HUES6 (cell line): ENCODE data around the gene ESR1.
"Not testable (repeated sequence)": the region's sequence is repeated elsewhere in the genome, so short reads cannot be mapped to it uniquely, and the experiment has no call there.

Experiments
- H3K27ac ChIP-seq: 2 replicates; pipeline ENCODE4 v1.7.0; 2013; ENCODE audit warnings: low read depth, mild to moderate bottlenecking, low read length, inconsistent platforms
- H3K27me3 ChIP-seq: 2 replicates; pipeline ENCODE4 v1.6.1; 2013; ENCODE audit warnings: low read length; ENCODE audit not compliant: control insufficient read depth, insufficient read depth
- H3K36me3 ChIP-seq: 2 replicates; pipeline ENCODE4 v1.6.1; 2013; ENCODE audit warnings: low read length; ENCODE audit not compliant: control insufficient read depth, insufficient read depth
- H3K4me1 ChIP-seq: 2 replicates; pipeline ENCODE4 v1.6.1; 2013; ENCODE audit warnings: low read length; ENCODE audit not compliant: control insufficient read depth, insufficient read depth
- H3K4me3 ChIP-seq: 2 replicates; pipeline ENCODE4 v1.5.1; 2013; ENCODE audit warnings: low read depth, low read length
- H3K9ac ChIP-seq: one replicate; pipeline ENCODE4 v1.6.1; 2013; ENCODE audit warnings: mild to moderate bottlenecking, low read length
- H3K9me3 ChIP-seq: 2 replicates; pipeline ENCODE4 v1.6.1; 2013; ENCODE audit warnings: low read depth, low read length; ENCODE audit not compliant: control insufficient read depth, insufficient read depth

The ESR1 gene

DNA sequence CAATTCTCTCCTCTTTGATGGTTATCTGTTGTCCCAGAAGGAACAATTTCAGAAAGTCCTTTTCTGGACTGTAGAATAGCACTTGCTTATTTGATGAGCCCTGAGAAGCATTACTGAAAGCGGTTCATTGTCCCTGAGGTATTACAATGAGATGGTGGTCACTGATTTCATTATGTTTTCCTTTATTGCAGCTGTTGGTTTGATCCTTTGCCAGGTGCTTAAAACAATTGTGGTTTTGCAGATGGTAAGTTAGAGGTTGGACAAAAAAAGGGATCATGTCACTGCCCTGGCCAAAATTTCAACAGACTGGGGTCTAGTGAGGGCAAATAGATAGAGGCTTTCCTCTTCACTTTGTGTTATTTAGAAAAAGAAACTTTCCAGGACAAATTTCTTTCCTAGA, 61.9 kb downstream of the ESR1 start:
- H3K27me3 ChIP-seq: no peaks in the 10 kb centered on the region; the same call in 1 of the 2 replicates
- no peaks in the 10 kb centered on the region for H3K4me1 ChIP-seq
- H3K9me3 ChIP-seq: no peaks in the 10 kb centered on the region
- H3K4me3 ChIP-seq: no peak overlapping the region
- H3K27ac ChIP-seq: no peak overlapping the region
- H3K9ac ChIP-seq: no peak overlapping the region
- no peaks in the 10 kb centered on the region for H3K36me3 ChIP-seq

DNA sequence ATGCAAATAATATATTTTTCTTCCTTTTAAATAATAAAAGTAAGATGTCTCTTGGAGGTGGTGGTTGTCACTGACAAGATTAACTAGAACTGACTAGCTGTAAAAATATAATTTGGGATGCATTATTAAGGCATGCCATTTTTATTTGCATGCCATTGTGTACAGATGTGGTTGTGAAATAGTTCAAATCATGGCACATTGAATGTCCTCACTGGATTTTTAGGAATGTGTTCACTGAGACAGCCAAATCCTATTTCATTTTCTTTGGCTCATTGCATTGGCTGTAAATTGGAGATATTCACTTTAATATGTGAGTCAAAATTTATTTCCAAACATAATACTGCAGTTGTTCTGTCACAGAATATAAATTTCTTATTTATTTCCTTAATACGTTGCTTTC, 62.3 kb downstream of the ESR1 start:
- no peaks in the 10 kb centered on the region for H3K9me3 ChIP-seq
- H3K36me3 ChIP-seq: no peaks in the 10 kb centered on the region
- H3K9ac ChIP-seq: no peak overlapping the region
- no peak overlapping the region for H3K4me3 ChIP-seq
- H3K4me1 ChIP-seq: no peaks in the 10 kb centered on the region
- no peak overlapping the region for H3K27ac ChIP-seq
- H3K27me3 ChIP-seq: no peaks in the 10 kb centered on the region; the same call in 1 of the 2 replicates

GRCh38 chr6:151870375-151870774, 62.9 kb downstream of the ESR1 start:
- Histone ChIP-seq H3K27me3 (no peaks in the 10 kb centered on the region; the same call in 1 of the 2 replicates), H3K9me3 (no peaks in the 10 kb centered on the region), H3K4me1 (no peaks in the 10 kb centered on the region), H3K27ac (no peak overlapping the region), H3K36me3 (no peaks in the 10 kb centered on the region), H3K4me3 (no peak overlapping the region), H3K9ac (no peak overlapping the region)

- no peak overlapping the region for H3K27ac ChIP-seq
- no peaks in the 10 kb centered on the region for H3K9me3 ChIP-seq
- no peaks in the 10 kb centered on the region for H3K27me3 ChIP-seq
- no peak overlapping the region for H3K4me3 ChIP-seq
- no peaks in the 10 kb centered on the region for H3K4me1 ChIP-seq
- H3K9ac ChIP-seq: no peak overlapping the region
- no peaks in the 10 kb centered on the region for H3K36me3 ChIP-seq
These were observed 68.0 kb downstream of the ESR1 start for GRCh38 chr6:151875524-151875923.

DNA sequence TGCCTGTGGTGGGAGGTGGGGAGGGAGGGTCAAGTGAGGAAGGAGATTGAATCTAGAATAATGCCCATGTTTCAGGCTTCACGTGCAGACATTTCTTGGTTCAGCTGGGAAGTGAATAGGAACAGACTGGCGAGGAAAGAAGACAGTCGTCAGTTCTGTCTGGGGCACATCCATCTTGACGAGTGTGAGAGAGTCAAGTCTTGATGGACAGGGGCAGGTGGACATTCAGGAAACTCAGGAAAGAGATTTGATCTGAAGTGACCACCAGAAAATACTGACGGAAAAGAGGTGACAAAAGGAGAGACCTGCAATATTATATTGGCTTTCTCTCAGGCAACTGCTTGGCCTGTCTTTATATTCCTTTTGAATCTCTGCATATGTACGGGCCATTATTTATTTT, 68.6 kb downstream of the ESR1 start:
- Histone ChIP-seq H3K9ac (no peak overlapping the region), H3K27me3 (no peaks in the 10 kb centered on the region), H3K27ac (no peak overlapping the region), H3K9me3 (no peaks in the 10 kb centered on the region), H3K36me3 (no peaks in the 10 kb centered on the region), H3K4me3 (no peak overlapping the region), H3K4me1 (no peaks in the 10 kb centered on the region)

GRCh38 chr6:151877458-151877857, 70.0 kb downstream of the ESR1 start:
- no peaks in the 10 kb centered on the region for H3K27me3 ChIP-seq
- no peak overlapping the region for H3K4me3 ChIP-seq
- H3K36me3 ChIP-seq: no peaks in the 10 kb centered on the region
- no peaks in the 10 kb centered on the region for H3K4me1 ChIP-seq
- H3K27ac ChIP-seq: no peak overlapping the region
- no peak overlapping the region for H3K9ac ChIP-seq
- no peaks in the 10 kb centered on the region for H3K9me3 ChIP-seq

GRCh38 chr6:151881231-151881630, 73.7 kb downstream of the ESR1 start:
- no peak overlapping the region for H3K9ac ChIP-seq
- no peak overlapping the region for H3K27ac ChIP-seq
- no peaks in the 10 kb centered on the region for H3K4me1 ChIP-seq
- no peaks in the 10 kb centered on the region for H3K27me3 ChIP-seq
- no peaks in the 10 kb centered on the region for H3K9me3 ChIP-seq
- no peaks in the 10 kb centered on the region for H3K36me3 ChIP-seq
- H3K4me3 ChIP-seq: no peak overlapping the region

DNA sequence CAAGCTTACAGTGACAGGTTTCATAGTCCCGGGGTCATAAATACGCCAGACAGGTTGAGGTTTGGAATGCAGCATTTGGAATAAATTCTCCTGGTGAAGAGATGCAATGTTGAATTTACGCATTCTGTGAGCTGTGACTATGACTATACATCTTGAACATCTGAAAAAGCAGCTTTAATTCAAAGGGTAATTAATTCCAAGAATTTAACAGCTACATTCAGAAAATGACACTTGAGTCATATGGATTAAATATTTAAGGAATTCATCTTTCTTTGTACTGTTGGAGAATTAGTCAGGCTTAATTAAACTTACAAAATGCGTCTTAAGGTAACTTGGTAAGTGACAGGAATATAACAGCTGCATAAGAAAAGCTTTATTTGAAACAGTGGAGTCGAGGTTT, 74.7 kb downstream of the ESR1 start:
- no peaks in the 10 kb centered on the region for H3K4me1 ChIP-seq
- no peaks in the 10 kb centered on the region for H3K36me3 ChIP-seq
- no peaks in the 10 kb centered on the region for H3K27me3 ChIP-seq
- no peak overlapping the region for H3K4me3 ChIP-seq
- no peaks in the 10 kb centered on the region for H3K9me3 ChIP-seq
- H3K27ac ChIP-seq: no peak overlapping the region
- H3K9ac ChIP-seq: no peak overlapping the region

DNA sequence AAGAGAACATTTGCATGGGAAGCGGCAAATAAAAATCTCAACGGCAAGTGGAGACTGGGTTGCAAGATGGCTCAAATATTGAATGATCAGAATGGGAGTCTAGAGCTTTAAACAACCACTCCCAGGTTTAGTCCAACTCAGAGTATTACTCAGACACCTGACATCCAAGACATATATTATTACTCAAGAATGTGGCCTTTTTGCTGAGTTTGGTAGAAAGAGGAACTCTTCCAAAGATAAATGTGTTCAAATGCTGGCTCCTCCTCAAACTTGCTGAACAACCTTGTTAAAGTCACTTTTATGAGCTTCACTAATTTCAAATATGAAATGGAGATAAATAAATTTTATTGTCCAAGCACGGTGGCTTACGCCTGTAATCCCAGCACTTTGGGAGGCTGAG, 77.8 kb downstream of the ESR1 start:
- H3K4me1 ChIP-seq: no peaks in the 10 kb centered on the region
- H3K4me3 ChIP-seq: no peak overlapping the region
- H3K9ac ChIP-seq: no peak overlapping the region
- no peaks in the 10 kb centered on the region for H3K36me3 ChIP-seq
- no peak overlapping the region for H3K27ac ChIP-seq
- H3K27me3 ChIP-seq: no peaks in the 10 kb centered on the region
- H3K9me3 ChIP-seq: no peaks in the 10 kb centered on the region

DNA sequence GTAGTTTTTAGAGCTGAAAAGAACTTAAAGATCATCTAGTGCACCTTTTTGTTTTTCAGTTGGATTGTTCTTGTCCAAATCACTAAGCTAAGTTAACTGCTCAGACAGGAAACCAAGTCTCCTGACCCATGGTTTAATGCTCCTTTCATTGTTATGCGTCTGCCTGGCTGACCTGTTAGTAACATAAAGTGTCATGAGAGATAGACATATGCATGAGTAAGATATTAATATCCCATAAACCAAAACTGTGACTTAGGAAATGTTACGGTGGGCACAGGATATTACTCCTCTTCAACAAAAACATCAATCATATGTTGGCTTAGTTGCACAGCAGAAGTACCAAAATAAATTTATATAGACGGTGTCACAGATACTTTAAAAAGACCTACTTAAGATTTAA, 84.0 kb downstream of the ESR1 start:
- no peak overlapping the region for H3K4me3 ChIP-seq
- no peaks in the 10 kb centered on the region for H3K27me3 ChIP-seq
- no peaks in the 10 kb centered on the region for H3K9me3 ChIP-seq
- no peak overlapping the region for H3K27ac ChIP-seq
- no peaks in the 10 kb centered on the region for H3K4me1 ChIP-seq
- H3K36me3 ChIP-seq: no peaks in the 10 kb centered on the region
- H3K9ac ChIP-seq: no peak overlapping the region

- not testable (repeated sequence) for H3K36me3 ChIP-seq, H3K9me3 ChIP-seq, H3K4me3 ChIP-seq, H3K27ac ChIP-seq, H3K27me3 ChIP-seq, H3K4me1 ChIP-seq, H3K9ac ChIP-seq
These were observed 86.9 kb downstream of the ESR1 start for GRCh38 chr6:151894426-151894825.

GRCh38 chr6:151899221-151899620, 91.7 kb downstream of the ESR1 start:
- not testable (repeated sequence) for H3K36me3 ChIP-seq, H3K9ac ChIP-seq, H3K4me3 ChIP-seq, H3K9me3 ChIP-seq, H3K27ac ChIP-seq, H3K4me1 ChIP-seq, H3K27me3 ChIP-seq
